Measurements from ENCODE around the gene ANKRD33. TPM values are rescaled to one million over a fixed set of nuclear protein-coding genes. Genes with fewer than 3 reads are reported as not detected.

ANKRD33 gene
- total RNA-seq, 1 donor from 2014 or later, result not detected

GRCh38 chr12:51921017-51921725, 33.3 kb downstream of the ANKRD33 start:
- ATAC-seq, result no peak

DNA sequence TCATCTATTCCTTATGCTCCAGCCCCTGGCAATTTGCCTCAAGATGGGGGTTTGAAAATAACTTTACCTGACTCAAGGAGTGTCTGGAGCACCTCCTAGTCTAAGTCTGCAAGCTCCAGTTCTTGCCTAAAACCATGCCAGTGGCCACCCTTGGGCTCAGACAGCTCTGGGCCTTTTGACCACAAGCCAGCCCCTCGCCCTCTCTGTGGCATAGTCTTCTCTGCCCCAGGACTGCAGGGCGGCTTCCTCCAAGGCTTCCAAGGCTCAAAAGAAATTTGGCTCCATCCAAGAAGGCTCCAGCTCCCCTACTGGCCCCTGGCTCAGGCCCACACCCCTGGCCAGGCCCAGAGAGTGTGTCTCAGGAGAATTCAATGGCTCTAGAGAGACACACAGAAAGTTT, 34.2 kb downstream of the ANKRD33 start:
- ATAC-seq, result no peak

DNA sequence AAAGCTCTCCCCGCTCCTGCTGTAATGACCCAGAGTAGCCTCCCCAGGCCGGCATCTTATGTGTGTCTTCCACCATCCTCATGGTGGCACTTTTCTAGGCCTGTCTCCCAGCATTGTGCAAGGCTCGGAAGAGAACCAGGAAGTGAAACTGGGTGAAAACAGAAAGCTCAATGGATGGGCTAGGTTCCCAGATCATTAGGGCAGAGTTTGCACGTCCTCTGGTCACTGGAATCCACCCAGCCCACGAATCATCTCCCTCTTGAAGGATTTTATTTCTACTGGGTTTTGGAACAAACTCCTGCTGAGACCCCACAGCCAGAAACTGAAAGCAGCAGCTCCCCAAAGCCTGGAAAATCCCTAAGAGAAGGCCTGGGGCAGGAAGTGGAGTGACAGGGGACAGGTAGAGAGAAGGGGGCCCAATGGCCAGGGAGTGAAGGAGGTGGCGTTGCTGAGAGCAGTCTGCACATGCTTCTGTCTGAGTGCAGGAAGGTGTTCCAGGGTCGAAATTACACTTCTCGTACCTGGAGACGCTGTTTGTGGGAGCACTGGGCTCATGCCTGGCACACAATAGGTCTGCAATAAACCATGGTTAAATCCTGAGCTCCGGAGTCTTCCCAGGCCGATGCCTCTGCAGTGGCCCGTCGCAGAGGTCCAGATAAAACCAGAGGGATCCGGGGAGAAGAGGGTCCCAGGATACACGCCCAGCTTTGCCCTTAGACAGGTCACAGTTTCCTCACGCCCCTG, 35.0 kb downstream of the ANKRD33 start:
- peak; percentile 35 for ATAC-seq

DNA sequence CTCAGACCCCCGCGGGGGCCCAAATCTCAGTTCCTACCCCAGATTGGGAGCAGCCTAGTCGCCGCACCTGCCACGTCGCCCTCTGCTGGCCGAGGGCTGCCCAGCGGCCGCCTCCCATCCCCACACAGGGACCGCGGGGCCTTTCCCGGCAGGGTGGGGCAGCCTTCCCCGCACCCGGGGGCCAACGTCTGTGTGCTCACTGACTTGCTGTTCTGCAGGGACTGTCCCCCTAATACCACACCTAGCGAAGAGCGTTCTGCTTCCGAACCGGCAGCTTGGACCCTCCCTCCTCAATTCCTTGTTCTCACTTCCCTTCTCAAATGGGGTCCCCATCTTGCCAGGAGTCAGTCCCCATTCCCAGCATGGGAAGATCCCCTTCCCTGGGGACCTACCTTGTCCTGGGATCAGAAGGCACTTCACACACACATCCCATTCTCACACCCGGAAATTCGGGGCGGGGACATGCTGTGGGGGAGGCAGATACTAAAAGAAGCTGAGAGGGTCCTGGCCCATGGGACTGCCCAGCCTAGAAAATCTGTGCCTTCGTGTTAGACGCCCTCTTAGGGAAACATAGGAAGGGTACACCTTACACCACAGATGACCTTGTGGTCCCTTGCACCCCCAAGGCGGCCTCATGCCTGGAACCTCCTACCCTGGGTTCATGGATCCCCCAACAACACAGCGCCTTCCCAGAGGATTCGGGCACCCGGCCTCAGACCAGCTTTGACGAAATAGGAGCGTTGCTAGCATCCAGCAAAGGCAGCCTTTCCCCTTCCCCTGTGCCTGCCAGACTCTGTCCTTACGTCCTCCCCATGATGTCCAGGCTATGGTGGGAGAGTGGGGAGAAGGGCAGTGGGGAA, 35.8 kb downstream of the ANKRD33 start:
- peak; percentile 60 for ATAC-seq

DNA sequence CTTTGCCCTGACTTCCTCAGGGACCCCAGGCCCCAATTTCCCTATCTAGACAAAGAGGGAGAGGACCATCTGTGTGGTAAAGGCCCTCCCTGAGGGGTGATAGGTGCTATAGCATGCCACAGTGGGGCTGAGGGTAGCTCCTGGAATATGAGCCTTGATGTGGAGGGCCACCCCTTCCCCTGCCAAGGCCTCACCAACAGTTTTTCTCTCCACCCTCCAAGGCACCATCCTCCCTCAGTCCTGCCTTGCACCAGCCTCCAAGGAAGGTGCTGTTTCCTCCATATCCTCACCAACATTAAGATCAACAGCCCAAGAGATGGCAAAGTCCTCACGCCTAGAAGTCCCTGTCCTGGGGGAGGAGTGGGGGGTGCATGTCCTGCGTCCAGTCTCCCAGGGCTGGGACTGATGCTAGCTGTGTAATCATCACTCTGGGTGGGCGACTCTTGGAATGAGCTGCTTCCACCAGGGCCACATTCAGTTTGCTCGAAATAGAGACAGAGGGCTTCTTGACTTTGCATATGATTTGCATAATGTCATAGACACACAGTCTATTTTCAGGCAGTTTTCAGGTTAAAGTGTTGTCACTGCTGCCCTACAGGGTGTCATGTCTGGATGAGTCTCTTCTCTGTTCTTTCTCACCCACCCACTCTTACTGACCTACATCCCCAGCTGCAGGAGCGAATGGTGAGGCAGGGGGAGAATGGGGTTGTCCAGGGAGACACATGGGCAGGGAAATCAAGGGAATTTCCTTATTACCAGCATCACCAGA, 36.8 kb downstream of the ANKRD33 start:
- ATAC-seq, result no peak

DNA sequence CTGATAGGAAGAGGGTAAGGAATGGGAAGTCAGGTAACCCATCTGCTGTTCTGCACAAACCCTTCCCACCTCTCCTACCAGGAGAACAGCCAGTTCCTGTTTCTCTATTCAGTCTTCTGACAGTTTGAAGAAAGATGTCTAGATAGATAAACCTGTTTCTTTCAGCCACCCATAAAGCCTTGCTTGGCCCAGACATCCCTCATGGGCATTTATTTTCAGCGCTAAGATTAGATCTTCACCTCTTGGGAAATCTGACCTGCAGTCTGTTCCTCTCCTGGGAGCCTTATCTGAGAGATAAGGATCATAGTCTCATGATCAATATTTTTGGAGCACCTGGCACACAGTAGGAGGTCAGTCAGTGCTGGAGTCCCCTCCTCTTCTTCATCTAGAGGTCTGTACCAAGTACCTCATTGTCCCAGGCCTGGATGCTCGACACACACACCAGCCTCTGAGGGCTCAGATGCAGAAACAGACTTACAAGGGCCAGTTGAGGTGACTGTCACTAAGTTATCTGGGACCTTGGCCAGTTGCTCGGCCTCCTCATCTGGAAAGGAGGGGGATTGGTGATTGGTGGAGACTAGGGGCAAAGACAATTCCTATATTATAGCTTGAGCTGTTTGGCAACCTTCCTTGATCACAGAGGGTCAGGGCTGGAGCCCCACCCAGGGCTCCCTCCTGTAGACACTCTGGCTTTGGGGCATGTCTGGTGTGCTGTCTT, 37.6 kb downstream of the ANKRD33 start:
- no peak for ATAC-seq

DNA sequence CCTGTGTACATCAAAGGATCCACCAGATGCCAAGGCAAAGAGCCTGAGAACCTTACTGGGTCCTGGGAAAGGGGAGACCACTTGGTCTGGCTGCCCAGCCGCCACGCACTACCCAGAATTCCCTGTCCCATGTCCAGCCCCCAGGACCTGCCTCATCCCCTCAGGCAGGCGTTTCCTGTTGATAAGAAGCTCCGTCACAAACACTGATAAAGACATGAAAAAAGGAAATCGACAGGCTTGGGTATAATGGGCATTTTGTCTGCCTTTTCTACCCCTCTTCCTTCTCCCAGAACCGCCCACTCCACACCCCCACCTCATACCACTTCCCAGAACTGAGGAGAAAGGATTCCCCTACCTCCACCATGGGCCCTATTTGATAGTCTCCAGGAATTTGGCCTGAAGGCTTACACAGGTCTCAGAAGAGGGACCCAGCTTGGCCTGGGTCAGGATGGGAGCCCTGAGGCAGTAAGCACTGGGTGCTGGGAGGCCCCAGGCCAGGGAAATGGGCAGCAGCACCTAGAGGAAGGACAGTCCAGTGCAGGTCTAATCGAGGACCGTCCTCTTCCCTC, 38.2 kb downstream of the ANKRD33 start:
- peak; percentile 18 for ATAC-seq

GRCh38 chr12:51926718-51927117, 38.8 kb downstream of the ANKRD33 start:
- ATAC-seq, result peak; percentile 59

DNA sequence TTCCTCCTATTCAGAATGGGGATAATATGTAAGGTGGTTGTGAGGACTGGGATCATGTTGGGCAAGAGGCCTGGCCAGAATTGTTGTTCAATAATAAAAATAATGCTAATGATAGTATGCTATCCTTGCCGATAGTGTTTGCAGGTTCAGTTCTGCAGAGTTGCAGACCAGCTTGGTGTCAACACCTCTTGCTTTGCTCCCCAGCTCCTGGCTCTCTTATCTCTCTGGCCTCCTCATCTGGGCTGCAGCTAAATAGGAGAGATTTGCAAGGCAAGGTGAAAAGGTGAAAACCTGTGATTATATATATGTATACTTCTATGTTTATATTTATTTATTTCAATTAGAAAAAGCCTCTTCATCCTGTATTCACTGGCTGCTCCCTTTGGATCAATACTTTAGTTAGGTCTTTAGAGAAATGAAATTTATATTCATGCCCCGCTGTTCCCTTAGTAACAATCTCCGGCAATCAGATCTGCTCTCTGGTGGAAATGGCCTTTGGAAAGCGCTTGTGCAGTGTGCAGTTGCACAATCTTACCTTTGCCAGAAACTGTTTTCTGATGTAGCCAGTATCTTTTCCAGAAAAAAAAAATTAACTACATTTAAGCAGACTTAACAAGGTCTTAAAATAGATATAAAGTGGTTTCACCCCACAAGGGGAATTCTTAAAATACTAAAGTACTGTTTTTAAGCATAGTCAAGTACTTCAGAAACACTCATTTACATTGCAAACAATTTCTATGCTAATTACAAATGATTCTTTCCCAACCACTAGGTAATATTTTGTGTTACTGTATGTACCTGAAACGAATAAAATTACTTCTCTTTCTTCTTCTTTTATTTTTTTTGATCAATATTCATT, 44.5 kb downstream of the ANKRD33 start:
- ATAC-seq, result no peak

DNA sequence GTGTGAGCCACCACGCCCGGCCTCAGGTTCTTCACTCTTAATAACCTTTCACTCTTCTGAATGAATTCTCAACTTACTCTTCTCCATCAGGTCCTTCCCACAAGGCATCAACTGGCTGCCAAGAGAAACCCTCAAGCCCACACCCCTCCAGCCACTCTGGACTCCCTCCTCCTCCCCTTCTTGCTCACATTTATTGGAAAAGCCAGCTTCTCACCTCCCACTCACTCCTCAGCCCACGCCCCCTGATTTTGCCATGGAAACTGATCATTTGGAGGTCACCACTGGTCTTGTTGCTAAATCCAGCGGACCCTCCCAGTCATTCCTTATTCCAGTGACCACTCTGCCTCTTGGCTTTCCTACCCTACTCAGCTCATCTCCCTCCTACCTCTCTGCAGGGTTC, 46.2 kb downstream of the ANKRD33 start:
- no peak for ATAC-seq

DNA sequence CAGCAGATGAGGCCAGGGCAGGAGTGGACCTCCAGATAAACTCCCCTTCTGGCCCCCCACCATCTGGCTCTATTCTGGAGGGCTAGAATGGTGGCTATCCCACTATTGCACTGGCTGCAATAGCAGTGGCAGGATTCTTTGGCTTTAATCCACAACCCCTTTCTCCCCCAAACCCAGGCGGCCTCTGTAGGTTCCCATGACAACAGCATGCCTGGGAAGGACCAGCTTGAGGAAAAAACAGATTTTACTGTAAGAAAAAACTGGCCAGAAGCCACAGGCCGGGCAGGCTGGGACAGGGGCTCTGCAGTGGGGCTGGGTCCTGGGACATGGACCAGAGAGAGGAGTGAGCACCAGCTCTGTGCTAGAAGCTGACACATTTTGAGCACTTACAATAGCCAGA, 50.0 kb downstream of the ANKRD33 start:
- no peak for ATAC-seq

DNA sequence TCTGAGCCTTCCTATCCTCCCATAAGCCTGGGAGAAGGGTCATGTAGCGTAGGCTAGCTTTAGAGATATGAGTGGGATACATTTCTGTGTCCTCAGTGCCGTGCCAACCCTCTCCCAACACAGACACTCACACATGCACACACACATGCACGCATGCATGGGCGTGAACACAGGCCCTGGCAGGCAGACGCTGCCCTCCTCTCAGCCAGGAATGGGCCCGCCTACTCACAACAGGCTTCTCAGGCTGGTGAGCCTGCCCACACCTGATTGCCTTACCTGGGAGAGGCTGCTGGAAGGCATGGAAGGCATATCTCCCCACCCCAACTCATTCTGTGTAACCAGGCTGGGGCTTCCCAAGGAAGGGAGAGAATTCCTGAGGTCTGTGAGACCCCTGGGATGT, 50.8 kb downstream of the ANKRD33 start:
- ATAC-seq, result peak; percentile 84

DNA sequence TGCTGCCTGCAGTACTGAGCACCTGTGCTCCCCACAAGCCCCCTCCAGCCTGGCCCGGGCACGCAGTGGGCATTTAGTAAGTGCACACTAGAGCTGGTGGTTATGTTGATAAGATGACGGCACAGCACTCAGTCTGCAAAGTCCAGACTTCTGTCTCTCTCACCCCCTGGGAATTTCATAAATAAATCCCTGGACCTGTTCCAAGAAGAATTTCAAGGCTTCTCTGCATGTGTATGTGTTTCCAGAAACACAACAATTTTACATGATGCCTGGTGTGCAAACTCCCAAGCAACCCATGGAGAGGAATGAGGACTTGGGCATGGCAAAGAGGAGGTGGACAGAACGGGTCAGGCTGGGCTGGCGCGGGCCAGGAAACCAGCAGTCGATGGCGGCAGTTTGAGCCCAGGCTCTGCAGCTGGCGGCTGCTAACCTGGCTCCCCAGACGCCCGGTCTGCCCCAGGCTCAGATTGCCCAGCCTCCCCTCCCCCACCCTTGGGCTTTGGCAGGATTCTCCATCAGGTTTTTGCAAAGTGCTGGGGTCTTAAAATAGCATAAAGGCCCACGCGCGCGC, 53.2 kb downstream of the ANKRD33 start:
- peak; percentile 5 for ATAC-seq

Other genes with a start within 250 kb of the ANKRD33 start
- gene FIGNL2, start 39.4 kb upstream of the ANKRD33 start, total RNA-seq, result 0.16 TPM
- gene ACVRL1, start 19.4 kb downstream of the ANKRD33 start, total RNA-seq, result 4.9 TPM
- 19.2 TPM for gene ACVR1B, start 63.6 kb downstream of the ANKRD33 start, total RNA-seq
- 3.9 TPM for gene TAMALIN, start 118.8 kb downstream of the ANKRD33 start, total RNA-seq
- gene NR4A1, start 163.3 kb downstream of the ANKRD33 start, total RNA-seq, result 2.0 TPM
- 35.2 TPM for gene ATG101, start 181.9 kb downstream of the ANKRD33 start, total RNA-seq
- gene SMIM41, start 191.6 kb downstream of the ANKRD33 start, total RNA-seq, result not detected